ENCODE data around the gene GNA14.

GRCh38 chr9:77464661-77465060 lies 183.5 kb downstream of the GNA14 start:
- TF ChIP-seq CTCF (IDR thresholded peaks at IDR 0.05) (no peak), POLR2A (IDR thresholded peaks at IDR 0.05) (no peak)
